HG03280 (cell line): ENCODE measurements around the gene SNRNP40.
"Not testable (repeated sequence)": the region's sequence is repeated elsewhere in the genome, so short reads cannot be mapped to it uniquely, and the experiment has no call there.

Experiments used
- ATAC-seq: cut with Tn5 transposase; IDR thresholded peaks from one replicate; pipeline ENCODE4 v1.9.1; 2021; ENCODE audit warnings: mild to moderate bottlenecking, moderate library complexity; ENCODE audit not compliant: unreplicated experiment

The SNRNP40 gene

GRCh38 chr1:31287791-31288190 is 8.8 kb downstream of the SNRNP40 start:
- not testable (repeated sequence) for ATAC-seq

GRCh38 chr1:31282426-31282825 is 14.2 kb downstream of the SNRNP40 start:
- ATAC-seq, result not testable (repeated sequence)

- ATAC-seq, result no peak
Observed at GRCh38 chr1:31273619-31274018, 23.0 kb downstream of the SNRNP40 start.

- no peak for ATAC-seq
Observed at GRCh38 chr1:31272369-31272768, 24.2 kb downstream of the SNRNP40 start.

- no peak for ATAC-seq
Observed at GRCh38 chr1:31266547-31266946, 30.0 kb downstream of the SNRNP40 start.

- no peak for ATAC-seq
Observed at GRCh38 chr1:31264790-31265386, 31.7 kb downstream of the SNRNP40 start.

GRCh38 chr1:31263408-31263807 is 33.2 kb downstream of the SNRNP40 start:
- no peak for ATAC-seq

DNA sequence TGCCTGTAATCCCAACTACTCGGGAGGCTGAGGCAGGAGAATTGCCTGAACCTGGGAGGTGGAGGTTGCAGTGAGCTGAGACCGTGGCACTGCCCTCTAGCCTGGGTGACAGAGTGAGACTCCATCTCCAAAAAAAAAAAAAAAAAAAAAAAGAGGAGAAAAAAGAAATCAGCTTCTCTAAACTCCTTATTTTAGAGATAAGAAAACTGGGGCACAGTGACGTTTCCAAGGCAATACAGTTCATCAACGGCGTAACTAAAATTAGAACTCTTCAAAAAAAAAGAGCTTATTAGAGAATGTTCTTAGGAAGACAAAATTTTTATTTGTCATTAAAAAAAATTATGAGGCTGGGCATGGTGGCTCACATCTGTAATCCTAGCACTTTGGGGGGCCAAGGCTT is 34.2 kb downstream of the SNRNP40 start:
- ATAC-seq, result not testable (repeated sequence)

DNA sequence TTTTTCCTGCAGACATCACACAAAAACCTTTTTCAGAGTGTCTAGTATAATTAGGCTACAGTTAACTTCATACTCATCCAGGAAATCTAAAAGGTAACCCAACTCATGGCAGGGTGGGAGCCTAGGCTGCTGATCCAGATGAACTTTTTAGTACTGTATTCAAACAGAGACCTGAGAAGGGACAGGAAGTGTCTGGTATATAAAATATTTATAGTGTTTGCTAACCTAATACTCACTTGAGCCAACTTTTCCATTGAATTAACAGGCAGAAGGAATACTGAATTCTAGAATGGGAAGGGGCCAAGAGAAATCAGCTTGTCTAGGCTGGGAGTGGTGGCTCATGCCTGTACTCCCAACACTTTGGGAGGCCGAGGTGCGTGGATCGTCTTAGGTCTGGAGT is 34.7 kb downstream of the SNRNP40 start:
- no peak for ATAC-seq

- no peak for ATAC-seq
Observed at GRCh38 chr1:31259746-31260145, 36.8 kb downstream of the SNRNP40 start.

GRCh38 chr1:31258581-31258980 is 38.0 kb downstream of the SNRNP40 start:
- ATAC-seq, result no peak

DNA sequence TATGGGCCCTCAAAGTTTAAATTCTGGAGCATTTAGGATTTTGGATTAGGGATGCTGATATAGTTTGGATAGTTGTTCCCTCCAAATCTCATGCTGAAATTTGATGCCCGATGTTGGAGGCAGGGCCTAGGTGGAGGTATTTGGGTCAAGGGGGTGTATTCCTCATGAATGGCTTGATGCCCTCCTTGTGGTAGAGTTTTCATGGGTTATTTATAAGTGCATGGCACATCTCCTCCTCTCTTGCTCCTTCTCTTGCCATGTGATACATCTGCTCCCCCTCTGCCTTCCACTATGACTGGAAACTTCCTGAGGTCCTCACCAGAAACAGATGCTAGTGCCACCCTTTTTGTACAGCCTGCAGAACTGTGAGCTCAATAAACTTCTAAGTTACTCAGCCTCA is 39.4 kb downstream of the SNRNP40 start:
- ATAC-seq, result no peak

GRCh38 chr1:31249854-31250253 is 46.7 kb downstream of the SNRNP40 start:
- no peak for ATAC-seq

- no peak for ATAC-seq
Observed at GRCh38 chr1:31248276-31248675, 48.3 kb downstream of the SNRNP40 start.

- no peak for ATAC-seq
Observed at GRCh38 chr1:31244326-31244725, 52.3 kb downstream of the SNRNP40 start.

- ATAC-seq, result no peak
Observed at GRCh38 chr1:31243501-31244286, 52.9 kb downstream of the SNRNP40 start.

GRCh38 chr1:31241321-31241720 is 55.3 kb downstream of the SNRNP40 start:
- ATAC-seq, result no peak

GRCh38 chr1:31239653-31240241 is 56.8 kb downstream of the SNRNP40 start, which contains the start of gene NKAIN1:
NKAIN1 (minus strand) TSS chr1:31239887; CDS start chr1:31239547, 340 bp downstream.
- ATAC-seq, result no peak

DNA sequence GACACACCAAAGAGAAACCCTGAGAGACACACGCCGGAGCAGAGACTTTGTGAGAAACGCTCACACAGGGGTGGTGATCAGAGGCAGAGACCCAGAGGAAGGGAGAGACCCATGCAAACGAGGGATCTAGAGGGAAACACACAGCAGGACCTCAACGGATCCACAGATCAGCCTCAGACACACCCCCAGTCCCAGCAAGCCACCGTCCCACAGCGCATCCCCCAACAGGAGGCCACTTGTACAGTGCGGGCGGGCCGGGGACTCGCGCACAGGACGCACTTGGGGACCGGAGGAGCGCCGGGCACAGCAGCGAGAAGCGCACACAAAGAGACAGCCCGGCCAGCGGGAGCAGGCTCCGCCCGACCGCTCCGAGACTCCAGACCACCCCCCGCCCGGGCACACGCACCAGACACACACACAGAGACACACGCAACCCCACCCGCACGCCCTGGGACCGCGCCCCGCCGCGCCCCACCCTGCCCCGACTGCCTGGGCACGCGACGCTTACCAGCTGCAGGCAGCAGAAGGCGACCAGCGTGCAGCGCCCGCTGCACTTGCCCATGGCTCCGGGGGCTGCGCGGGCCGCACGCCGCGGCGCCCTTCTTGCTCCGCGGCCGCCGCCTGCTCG is 57.5 kb downstream of the SNRNP40 start:
- ATAC-seq, result no peak

- ATAC-seq, result no peak
Observed at GRCh38 chr1:31238612-31238985, 58.0 kb downstream of the SNRNP40 start.

GRCh38 chr1:31234870-31235269 is 61.7 kb downstream of the SNRNP40 start:
- ATAC-seq, result no peak
